NCI-H1105 (cell line): ENCODE measurements around the gene RPS16.

Experiments
- DNase-seq: peaks from one replicate; lab custom pipeline; 2025; lab: John Stamatoyannopoulos, UW

RPS16 gene

GRCh38 chr19:39388657-39389056, 47.1 kb downstream of the RPS16 start:
- no peak for DNase-seq

DNA sequence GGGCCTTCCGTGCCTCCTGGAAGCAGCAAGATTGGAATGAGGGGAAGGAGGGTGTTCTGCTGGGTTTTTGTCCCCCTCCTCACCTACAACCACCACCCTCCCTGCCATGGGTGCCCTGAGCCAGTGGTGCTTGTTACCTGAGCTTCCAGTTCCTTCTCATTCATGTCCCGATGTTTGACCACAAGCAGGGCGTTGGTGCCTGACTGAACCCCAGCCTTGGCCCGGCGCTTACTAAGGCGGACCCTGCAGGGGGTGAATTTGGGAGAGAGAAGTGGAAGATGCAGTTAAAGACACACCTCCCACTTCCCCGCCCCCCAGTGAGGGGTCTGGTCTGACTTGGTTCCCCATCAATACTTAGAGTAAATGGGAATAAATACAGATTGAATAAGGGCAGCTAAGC, 49.2 kb downstream of the RPS16 start:
- no peak for DNase-seq

DNA sequence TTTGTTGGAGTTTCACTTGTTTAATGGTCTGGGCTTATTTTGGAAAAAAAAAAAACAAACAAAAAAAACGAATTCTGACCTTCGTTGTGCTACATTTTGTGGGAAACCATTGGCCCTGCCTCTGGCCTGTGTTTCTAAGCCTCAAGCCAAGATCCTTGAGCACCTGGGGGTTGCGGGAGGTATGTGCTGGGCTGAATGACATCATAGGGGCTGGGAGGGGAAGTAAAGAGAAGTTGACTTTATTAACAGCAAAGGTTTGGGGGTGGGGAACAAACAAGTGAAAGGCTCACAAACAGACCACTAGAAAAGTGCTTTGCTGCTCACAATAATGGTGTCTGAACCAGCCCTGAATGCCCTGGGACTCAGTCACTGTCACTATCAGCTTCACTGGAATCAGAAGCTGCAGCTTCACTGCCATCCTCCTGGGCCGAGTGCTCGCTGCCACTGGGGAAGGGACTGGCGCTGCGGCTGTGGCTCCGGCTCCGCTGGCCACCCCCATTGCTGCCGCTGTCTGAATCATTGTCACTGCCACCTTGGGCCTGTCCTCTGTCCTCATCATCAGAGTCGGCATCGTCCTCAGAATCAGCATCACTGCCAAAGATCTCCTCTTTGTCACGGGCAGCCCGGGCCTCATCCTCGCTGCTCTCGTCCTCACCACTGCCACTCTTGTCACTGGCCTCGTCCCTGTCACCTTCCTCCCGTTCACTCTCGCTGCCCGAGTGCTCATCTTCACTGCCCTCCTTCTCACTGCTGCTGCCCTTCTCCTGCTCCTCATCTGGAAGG, 49.9 kb downstream of the RPS16 start:
- DNase-seq: no peak

- no peak for DNase-seq
Measured at GRCh38 chr19:39384839-39385568, 50.7 kb downstream of the RPS16 start.
